ENCODE data around the gene RABAC1. TPM values are rescaled to one million over a fixed set of nuclear protein-coding genes. Genes with fewer than 3 reads are reported as not detected.
A peak's percentile ranks its signal among the peaks of the same experiment; 100 is the strongest.
"Not testable (repeated sequence)": the region's sequence is repeated elsewhere in the genome, so short reads cannot be mapped to it uniquely, and the experiment has no call there.

The RABAC1 gene
- polyA plus RNA-seq (2013, experiment 1 of 2; ENCODE audit: insufficient read length) = 303 TPM
- polyA plus RNA-seq (2013, experiment 2 of 2; ENCODE audit: insufficient read length) = 281 TPM

GRCh38 chr19:41959056-41960053 lies at the start of gene RABAC1:
RABAC1 (minus strand) TSS chr19:41959321; CDS start chr19:41959292, 29 bp downstream.
- DNase-seq = peak; percentile 94

- DNase-seq = no peak
These were observed 47.4 kb upstream of the RABAC1 start for GRCh38 chr19:42006569-42006968.

GRCh38 chr19:42005504-42005903 lies 46.4 kb upstream of the RABAC1 start:
- no peak for DNase-seq

GRCh38 chr19:42003506-42004294 lies 44.6 kb upstream of the RABAC1 start:
- DNase-seq = no peak

GRCh38 chr19:41999878-42000208 lies 40.7 kb upstream of the RABAC1 start:
- no peak for DNase-seq

GRCh38 chr19:41999071-41999877 lies 40.2 kb upstream of the RABAC1 start:
- no peak for DNase-seq

- DNase-seq = peak; percentile 49
These were observed 39.3 kb upstream of the RABAC1 start for GRCh38 chr19:41998246-41999020.

GRCh38 chr19:41997851-41998229 lies 38.7 kb upstream of the RABAC1 start:
- DNase-seq = no peak

GRCh38 chr19:41997121-41997850 lies 38.2 kb upstream of the RABAC1 start:
- peak; percentile 33 for DNase-seq

- DNase-seq = no peak
These were observed 37.1 kb upstream of the RABAC1 start for GRCh38 chr19:41995959-41996797.

GRCh38 chr19:41994994-41995958 lies 36.2 kb upstream of the RABAC1 start:
- DNase-seq = no peak

GRCh38 chr19:41994521-41994971 lies 35.4 kb upstream of the RABAC1 start:
- DNase-seq = no peak

- peak; percentile 40 for DNase-seq
These were observed 34.7 kb upstream of the RABAC1 start, which contains the start of gene ATP1A3 for GRCh38 chr19:41993612-41994483. ATP1A3 (minus strand) TSS chr19:41994230; CDS start chr19:41994076, 154 bp downstream.

GRCh38 chr19:41991925-41992569 lies 32.9 kb upstream of the RABAC1 start:
- not testable (repeated sequence) for DNase-seq

GRCh38 chr19:41991025-41991424 lies 31.9 kb upstream of the RABAC1 start:
- no peak for DNase-seq

- DNase-seq = no peak
These were observed 31.5 kb upstream of the RABAC1 start for GRCh38 chr19:41990615-41991014.

GRCh38 chr19:41990028-41990427 lies 30.9 kb upstream of the RABAC1 start:
- no peak for DNase-seq
